ENCODE measurements around the gene CDC42EP5.
"Not testable (repeated sequence)": the region's sequence is repeated elsewhere in the genome, so short reads cannot be mapped to it uniquely, and the experiment has no call there.

Gene CDC42EP5

DNA sequence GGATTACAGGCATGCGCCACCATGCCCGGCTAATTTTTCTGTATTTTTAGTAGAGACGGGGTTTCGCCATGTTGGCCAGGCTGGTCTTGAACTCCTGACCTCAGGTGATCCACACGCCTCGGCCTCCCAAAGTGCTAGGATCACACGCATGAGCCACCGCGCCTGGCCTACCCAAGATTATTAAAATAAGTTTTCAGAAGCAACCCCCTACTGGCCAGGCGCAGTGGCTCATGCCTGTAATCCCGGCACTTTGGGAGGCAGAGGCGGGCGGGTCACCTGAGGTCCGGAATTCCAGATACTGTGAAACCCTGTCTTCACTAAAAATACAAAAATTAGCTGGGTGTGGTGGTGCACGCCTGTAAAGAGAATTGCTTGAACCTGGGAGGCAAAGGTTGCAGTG is 26.7 kb downstream of the CDC42EP5 start:
- not testable (repeated sequence) for DNase-seq

GRCh38 chr19:54444737-54445136 is 28.4 kb downstream of the CDC42EP5 start:
- DNase-seq: no peak

- DNase-seq: no peak
Measured at GRCh38 chr19:54440641-54441040, 32.5 kb downstream of the CDC42EP5 start.

DNA sequence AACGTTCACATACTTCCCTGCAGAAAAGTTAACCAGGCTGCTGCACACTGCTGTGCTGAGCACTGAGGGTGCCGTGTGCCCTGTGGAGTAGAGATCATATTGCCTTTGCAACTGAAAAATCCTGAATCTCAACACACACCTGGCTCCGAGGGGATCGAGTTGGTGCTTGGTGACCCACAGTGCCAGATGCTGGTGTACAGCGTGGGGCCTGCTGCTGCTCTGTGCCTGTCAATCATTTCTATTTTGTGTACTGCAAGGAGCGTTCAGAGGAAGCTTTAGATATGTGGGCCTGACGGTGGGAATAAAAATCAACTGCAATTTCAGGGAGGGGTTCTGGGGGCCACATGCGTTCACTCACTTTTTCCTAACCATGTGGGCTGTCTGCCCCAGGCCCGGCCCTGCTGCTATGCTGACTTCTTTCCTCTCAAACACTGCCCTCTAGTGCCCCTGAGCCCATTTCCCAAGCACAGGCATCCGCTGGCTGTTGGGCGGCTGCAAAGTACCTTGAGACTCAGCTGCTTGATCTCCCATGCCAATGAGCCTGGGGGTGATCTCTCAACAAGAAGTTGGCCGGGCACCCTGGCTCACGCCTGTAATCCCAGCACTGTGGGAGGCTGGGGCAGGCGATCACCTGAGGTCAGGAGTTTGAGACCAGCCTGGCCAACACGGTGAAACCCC is 33.8 kb downstream of the CDC42EP5 start:
- DNase-seq: peak; percentile 42

DNA sequence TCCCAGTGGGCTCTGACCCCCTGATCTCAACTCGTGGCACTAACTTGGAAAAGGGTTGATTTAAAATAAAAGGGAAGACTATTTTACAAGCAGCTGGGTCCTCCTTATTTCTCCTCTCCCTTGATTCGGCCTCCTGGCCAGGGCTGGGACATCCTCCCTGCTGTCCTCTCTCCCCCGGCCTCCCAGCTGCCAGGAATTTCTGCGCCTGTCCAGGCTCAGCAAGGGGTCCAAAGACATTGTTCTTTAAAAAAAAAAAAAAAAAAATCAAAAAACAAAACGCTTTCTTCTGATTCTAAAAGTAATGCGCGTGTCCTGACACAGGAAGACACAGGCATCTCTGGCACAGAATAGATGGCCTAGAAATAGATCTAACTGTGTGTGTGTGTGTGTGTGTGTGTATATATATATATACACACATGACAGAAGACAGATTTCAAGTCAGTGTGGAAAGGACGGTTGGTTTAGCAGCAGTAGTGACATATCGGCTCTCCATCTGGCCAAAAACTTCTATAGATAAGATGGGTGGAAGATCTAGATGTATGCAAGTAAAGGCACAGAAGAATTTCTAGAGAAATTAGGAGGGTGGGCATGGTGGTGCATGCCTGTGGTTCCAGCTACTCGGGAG is 36.4 kb downstream of the CDC42EP5 start:
- DNase-seq: no peak

- no peak for DNase-seq
Measured at GRCh38 chr19:54436031-54436523, 37.0 kb downstream of the CDC42EP5 start.

DNA sequence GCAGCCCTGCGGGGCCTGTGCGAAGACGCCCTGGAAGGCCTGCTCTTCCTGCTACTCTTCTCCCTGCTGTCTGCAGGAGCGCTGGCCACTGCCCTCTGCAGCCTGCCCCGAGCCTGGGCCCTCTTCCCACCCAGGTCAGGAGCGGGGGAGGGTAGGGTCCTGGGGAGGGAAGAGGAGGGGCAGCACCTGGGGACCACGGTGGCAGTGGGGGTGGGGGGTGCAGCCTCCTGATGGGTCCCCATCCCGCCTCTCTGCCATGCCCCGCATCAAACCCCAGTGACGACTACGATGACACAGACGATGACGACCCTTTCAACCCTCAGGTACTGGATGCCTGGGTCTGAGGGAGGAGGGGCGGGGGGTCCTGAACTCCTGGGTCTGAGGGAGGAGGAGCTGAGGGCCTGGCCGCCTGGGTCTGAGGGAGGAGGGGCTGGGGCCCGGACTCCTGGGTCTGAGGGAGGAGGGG is 37.5 kb downstream of the CDC42EP5 start:
- no peak for DNase-seq

- peak; percentile 31 for DNase-seq
Measured at GRCh38 chr19:54434873-54435214, 38.3 kb downstream of the CDC42EP5 start.

DNA sequence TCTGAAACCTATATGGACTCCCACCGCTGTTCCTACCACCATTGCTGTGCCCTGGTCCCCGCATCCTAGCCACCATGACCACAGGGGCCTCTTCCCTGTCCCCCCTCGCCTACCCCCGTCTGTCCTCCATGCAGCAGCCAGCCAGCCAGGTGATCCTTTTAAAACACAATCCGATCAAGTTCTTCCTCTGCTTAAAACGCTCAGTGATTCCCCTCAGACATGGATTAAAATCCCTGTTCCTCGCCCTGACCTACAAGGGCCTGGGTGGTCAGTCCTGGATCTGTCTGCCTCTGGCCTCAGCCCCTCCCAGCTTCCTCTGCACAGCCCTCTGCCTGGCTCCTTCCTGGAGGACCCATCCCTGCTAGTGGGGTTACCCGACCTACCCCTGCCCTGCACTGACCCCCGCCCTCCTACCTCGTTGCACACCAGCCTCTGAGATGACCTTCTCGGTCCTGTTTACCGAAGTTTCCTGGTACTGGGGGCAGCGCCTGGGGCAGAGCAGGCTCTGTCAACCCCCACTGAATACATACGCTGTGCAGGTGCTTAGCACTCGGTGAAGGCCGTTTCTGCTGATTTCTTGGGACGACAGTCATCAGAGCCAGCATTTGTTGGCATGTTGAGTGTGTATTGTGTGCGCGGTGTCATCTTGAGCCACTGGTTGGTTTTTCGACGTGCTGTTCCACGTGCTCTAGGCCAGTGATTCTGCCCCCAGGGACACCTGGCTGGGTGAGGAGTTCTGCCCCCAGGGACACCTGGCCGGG is 38.8 kb downstream of the CDC42EP5 start:
- peak; percentile 51 for DNase-seq

DNA sequence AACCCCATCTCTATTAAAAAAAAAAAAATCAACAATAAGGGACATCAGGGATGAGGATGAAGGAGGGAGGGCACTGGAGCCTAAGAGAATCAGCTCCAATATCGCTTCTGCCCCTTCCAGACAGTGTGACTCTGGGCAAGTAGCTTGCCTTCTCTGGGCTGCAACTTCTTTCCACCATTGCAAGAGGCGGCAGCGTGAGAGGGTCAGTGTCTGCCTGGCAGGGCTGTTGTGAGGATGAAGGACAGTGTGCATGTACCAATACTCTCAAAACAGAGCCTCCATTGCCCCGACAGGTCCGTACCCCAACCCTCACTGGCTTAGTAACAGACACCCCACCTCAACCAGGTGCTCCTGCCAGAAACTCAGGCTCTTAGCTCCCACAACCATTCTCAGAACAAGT is 39.4 kb downstream of the CDC42EP5 start:
- DNase-seq: no peak

DNA sequence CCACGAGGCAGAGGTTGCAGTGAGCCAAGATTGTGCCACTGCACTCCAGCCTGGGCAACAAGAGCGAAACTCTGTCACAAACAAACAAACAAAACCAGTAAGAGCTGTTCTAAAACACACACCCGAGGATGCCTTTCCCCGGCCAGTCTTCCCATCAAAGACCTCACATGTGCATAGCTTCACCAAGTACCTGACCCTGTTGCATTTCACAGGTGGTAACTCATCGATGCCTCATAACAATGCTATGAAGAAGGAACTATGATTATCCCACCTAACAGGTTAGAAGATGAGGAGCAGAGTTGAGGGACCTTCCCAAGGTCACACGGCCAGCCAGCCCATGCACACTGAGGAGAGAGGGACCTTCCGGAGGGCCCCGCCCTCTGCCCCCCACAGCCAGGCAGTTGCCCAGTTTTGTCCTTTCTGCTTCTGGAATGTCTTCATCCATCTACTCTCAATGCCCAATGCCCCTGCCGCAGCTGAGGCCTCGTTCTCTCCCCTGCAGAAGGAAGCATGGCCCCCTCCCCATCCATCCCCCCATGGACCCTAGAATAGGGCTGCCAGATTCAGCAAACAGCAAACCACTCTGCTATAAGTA is 40.9 kb downstream of the CDC42EP5 start:
- DNase-seq: no peak

GRCh38 chr19:54431255-54431838 is 41.7 kb downstream of the CDC42EP5 start:
- no peak for DNase-seq

GRCh38 chr19:54430306-54431254 is 42.5 kb downstream of the CDC42EP5 start:
- no peak for DNase-seq

GRCh38 chr19:54429545-54430227 is 43.4 kb downstream of the CDC42EP5 start:
- DNase-seq: no peak

- DNase-seq: no peak
Measured at GRCh38 chr19:54429176-54429495, 44.0 kb downstream of the CDC42EP5 start.

DNA sequence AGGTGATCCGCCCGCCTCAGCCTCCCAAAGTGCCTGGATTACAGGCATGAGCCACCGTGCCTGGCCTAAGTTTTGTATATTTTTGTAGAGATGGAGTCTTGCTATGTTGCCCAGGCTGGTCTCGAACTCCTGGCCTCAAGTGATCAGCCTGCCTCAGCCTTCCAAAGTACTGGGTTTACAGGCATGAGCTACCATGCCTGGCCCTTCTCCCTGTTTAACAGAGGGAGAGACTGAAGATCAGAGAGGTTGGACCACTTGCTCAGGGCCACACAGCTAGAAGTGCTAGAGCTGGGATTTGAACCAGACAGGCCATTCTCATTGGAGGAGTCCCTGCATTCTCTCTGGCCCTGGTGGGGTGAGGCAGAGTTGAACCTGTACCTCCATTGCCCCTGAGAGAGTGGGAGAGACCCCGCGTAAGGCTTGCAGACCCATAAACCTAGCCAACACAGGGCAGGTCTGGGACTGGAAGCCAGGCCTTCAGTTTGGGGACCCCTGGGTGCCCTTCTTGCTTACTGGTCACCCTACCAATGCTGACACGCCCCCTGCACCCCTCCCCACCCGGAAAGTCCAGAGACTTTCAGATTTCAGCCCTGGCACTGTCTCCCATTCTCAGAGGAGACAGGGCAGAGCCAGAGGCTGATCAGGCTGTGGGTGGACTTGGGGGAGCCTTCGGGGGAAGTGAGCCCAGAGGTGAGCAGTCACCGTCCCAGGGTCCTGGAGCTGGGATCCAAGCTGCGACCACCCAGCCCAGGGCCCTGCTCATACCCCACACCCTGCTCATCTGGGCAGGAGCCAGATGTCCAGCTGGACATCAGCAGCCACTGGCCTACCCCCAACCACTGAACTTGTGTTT is 44.5 kb downstream of the CDC42EP5 start:
- no peak for DNase-seq

DNA sequence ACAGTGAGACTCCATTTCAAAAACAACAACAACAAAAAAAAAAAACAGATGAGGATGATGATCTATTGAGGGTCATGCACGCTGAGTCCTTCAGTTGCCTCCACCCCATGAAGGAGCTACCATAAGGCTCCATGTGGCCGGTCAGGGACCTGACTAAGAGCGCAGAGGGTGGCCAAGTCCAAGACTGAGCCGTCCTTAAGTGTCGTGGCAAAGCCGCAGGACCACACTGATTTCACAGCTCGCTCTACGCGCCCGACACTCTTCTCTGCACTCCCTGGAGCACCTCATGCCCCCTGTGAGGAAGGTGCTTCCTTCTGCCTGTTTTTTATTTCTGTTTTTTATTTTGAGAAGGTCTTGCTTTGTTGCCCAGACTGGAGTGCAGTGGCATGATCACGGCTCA is 45.5 kb downstream of the CDC42EP5 start:
- no peak for DNase-seq

- DNase-seq: no peak
Measured at GRCh38 chr19:54426291-54426931, 46.7 kb downstream of the CDC42EP5 start.

GRCh38 chr19:54425382-54425723 is 47.7 kb downstream of the CDC42EP5 start:
- DNase-seq: no peak

Measured in NCI-H2171 treated with DMSO at 0.1 percent for 48 hours (cell line).